Stimulated activated CD4-positive, alpha-beta T cell treated with anti-CD3 and anti-CD28 coated beads, Interleukin-2, amount 100 ng/mL, for 4 hours (primary cell): ENCODE data around the gene CCDC30.

Experiments
- DNase-seq: peaks from one replicate; pipeline ENCODE4 v3.0.0-alpha.2; 2020; ENCODE audit warnings: low read depth

The CCDC30 gene

GRCh38 chr1:42462828-42463763 lies at the start of gene CCDC30:
Gene CCDC30 (plus strand): TSS chr1:42463286. CDS start chr1:42480552, 17,266 bp downstream.
- DNase-seq: peak; percentile 94

GRCh38 chr1:42414551-42415496 lies 48.3 kb upstream of the CCDC30 start:
- DNase-seq: no peak

GRCh38 chr1:42417166-42417565 lies 45.9 kb upstream of the CCDC30 start:
- no peak for DNase-seq

GRCh38 chr1:42418516-42418915 lies 44.6 kb upstream of the CCDC30 start:
- DNase-seq: no peak

GRCh38 chr1:42419126-42419821 lies 43.8 kb upstream of the CCDC30 start:
- no peak for DNase-seq

GRCh38 chr1:42420121-42420520 lies 43.0 kb upstream of the CCDC30 start:
- no peak for DNase-seq

- DNase-seq: no peak
Observed at GRCh38 chr1:42420911-42421585, 42.0 kb upstream of the CCDC30 start.

- no peak for DNase-seq
Observed at GRCh38 chr1:42422737-42423136, 40.3 kb upstream of the CCDC30 start.

- DNase-seq: no peak
Observed at GRCh38 chr1:42423681-42424080, 39.4 kb upstream of the CCDC30 start.

- DNase-seq: no peak
Observed at GRCh38 chr1:42424201-42424600, 38.9 kb upstream of the CCDC30 start.

- no peak for DNase-seq
Observed at GRCh38 chr1:42427240-42427639, 35.8 kb upstream of the CCDC30 start.

GRCh38 chr1:42429603-42430002 lies 33.5 kb upstream of the CCDC30 start:
- no peak for DNase-seq

- no peak for DNase-seq
Observed at GRCh38 chr1:42430286-42431135, 32.6 kb upstream of the CCDC30 start.

GRCh38 chr1:42431514-42431913 lies 31.6 kb upstream of the CCDC30 start:
- no peak for DNase-seq

GRCh38 chr1:42432714-42433113 lies 30.4 kb upstream of the CCDC30 start:
- DNase-seq: no peak

- no peak for DNase-seq
Observed at GRCh38 chr1:42433369-42433768, 29.7 kb upstream of the CCDC30 start.

- DNase-seq: no peak
Observed at GRCh38 chr1:42434340-42434739, 28.7 kb upstream of the CCDC30 start.

GRCh38 chr1:42439940-42440339 lies 23.1 kb upstream of the CCDC30 start:
- DNase-seq: no peak

GRCh38 chr1:42442662-42443061 lies 20.4 kb upstream of the CCDC30 start:
- no peak for DNase-seq

- DNase-seq: no peak
Observed at GRCh38 chr1:42449256-42449655, 13.8 kb upstream of the CCDC30 start.

GRCh38 chr1:42450061-42450460 lies 13.0 kb upstream of the CCDC30 start:
- no peak for DNase-seq
